Activated naive CD4-positive, alpha-beta T cell treated with anti-CD3 and anti-CD28 coated beads, Interleukin-2, amount 50 U/mL, for 72 hours (primary cell): ENCODE results near the gene USP47. TPM values are rescaled to one million over a fixed set of nuclear protein-coding genes. Genes with fewer than 3 reads are reported as not detected.

Source experiments
- ATAC-seq, 2 donors: fragments of 150-1000 bp; cut with Tn5 transposase; 2 replicates each; pipeline ENCODE4 v1.10.0; 2021; ENCODE audit warnings: mild to moderate bottlenecking in 2 of 2, moderate library complexity in 2 of 2
- DNase-seq, 2 donors: peaks; one replicate each; pipeline ENCODE4 v3.0.0; 2021 to 2022; ENCODE audit warnings: low spot score in 2 of 2
- H3K27ac Mint-ChIP-seq, 2 donors: one replicate each; pipeline ENCODE4 v1.8.0; 2022; ENCODE audit warnings: mild to moderate bottlenecking in 2 of 2, mixed read lengths in 2 of 2
- H3K36me3 Mint-ChIP-seq, 2 donors: one replicate each; pipeline ENCODE4 v1.8.0; 2022; ENCODE audit warnings: mixed read lengths in 2 of 2
- H3K9me3 Mint-ChIP-seq, 2 donors: one replicate each; pipeline ENCODE4 v1.8.0; 2022; ENCODE audit warnings: mixed read lengths in 2 of 2
- total RNA-seq, 2 donors: library from RNA; stranded (reverse); gene quantifications; one replicate each; pipeline ENCODE4 v1.2.3, GENCODE V29; 2022

Gene USP47
- total RNA-seq, 2 donors from 2014 or later: 39.7 to 51.4 TPM

DNA sequence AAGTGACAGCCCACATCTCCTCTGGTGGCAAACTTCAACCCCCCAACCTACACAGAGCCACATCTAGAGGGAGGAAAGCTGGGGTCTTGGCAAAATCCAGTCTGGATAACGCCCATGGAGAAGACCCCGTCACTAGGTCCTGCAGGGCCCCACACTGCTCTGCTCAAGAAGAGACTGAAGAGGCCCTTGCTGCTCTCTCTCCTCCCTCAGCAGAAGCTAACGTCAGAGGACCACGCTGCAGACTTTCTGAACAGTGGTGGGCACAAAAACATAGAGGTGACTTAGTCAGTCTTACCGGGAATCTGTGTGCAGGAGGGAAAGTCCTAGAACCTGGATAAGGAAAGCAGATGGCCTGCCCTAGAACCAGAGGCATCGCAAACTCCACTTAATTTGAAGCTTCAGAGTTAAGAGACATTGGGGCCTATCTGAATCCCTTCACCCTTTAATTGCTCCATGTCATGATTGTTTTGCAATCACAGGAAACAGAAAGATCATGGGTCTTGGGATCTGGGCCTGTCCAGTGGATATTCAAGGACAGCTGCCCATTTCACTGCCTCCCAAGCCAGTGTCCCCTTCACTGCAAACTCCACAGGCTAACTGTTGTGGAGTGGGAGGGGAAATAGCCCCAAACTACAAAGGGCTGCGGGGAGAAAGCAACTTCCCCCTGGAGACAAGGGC, 164.9 kb downstream of the USP47 start:
- Mint-ChIP-seq H3K36me3 (no peaks in the 10 kb centered on the region), H3K9me3 (no peaks in the 10 kb centered on the region), H3K27ac (no peak overlapping the region)
- no peak for DNase-seq
- no peak for ATAC-seq

DNA sequence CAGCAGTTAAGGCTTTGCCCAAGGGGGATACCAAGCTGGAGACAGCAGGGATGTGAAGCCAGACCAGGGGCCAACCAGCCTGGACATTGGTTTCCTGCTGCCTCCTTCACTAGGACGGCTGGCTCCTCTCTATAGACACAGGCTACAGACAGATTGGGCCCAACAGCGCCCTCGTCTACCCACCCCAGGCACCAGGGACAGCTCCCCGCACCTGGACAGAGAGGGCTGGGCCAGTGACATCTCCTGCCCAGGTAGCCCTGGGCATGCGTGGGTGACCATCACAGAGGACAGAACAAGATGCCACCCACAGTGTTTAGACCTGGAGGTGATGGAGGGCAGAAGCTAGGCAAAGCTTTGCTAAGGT, 165.4 kb downstream of the USP47 start:
- no peak for DNase-seq
- H3K9me3 Mint-ChIP-seq: no peaks in the 10 kb centered on the region
- no peaks in the 10 kb centered on the region for H3K36me3 Mint-ChIP-seq
- no peak for ATAC-seq
- no peak overlapping the region for H3K27ac Mint-ChIP-seq

DNA sequence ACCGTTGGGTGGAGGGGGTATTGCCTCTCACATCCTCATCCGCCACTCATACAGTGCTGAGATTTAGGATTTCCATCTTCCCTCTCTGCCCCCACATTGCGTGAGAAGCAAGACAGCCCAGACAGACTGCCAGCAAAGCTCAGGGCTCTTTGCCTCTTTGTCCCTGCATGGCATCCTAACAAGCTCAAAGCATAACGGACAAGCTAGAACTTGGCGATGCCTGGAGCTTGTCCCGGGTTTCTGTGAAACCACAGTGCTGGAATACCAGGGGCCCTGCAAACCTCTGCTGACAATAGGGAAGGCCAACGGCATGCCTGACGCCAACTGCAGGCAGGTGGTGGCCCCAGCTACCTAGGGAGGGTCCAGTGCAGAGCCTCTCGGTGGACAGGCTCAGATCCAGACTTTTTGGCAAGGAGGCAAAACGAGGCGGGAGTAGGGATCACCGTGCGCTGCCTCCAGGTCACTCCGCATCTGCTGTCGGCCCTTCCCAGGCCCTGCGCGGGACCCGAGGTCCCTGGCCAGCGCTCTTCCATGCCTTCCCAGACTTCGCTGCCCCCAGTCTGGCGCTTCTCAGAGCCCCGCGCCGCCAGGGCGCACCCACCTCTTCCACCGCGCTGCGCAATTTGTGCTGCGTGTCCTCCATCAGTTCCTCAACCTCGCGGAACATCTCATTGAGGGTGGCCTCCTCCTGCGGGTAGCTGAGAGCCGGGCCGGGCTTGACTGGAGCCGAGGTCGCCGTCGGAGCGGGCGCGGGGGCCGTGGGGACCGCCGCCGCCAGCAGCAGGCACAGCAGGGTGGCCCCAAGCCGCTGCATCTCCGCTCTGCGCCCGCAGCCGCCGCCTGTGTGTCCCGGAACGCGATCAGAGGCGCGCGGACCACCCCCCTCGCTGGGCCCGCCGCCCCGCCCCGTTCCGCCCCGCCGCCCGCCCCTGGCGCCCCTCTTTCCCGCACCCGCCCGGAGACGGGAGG, 166.3 kb downstream of the USP47 start, which contains the start of gene DKK3:
TSS of gene DKK3 (minus strand) at position 858 of the 969 bp plus-strand sequence. CDS start at position 814, 44 bp downstream.
- Mint-ChIP-seq H3K36me3 (no peaks in the 10 kb centered on the region), H3K9me3 (no peaks in the 10 kb centered on the region), H3K27ac (no peak within 1 kb of the TSS)
- ATAC-seq (peak in 1 of 2 donors; percentile 44), DNase-seq (no peak)

Other genes with a start within 250 kb of the USP47 start
- 10 to 100 TPM in 1 of 2 donors, 1 to 10 TPM in 1; 2.0 to 19.2 TPM for gene GALNT18, start 220.0 kb upstream of the USP47 start, total RNA-seq
- not detected for gene DKK3, start 166.7 kb downstream of the USP47 start, total RNA-seq